ENCODE data around the gene CSN3. TPM values are rescaled to one million over a fixed set of nuclear protein-coding genes. Genes with fewer than 3 reads are reported as not detected.
"Not testable (repeated sequence)": the region's sequence is repeated elsewhere in the genome, so short reads cannot be mapped to it uniquely, and the experiment has no call there.

The CSN3 gene
- total and polyA plus RNA-seq, 12 donors, result not detected

- no peaks in the 10 kb centered on the region for H3K27me3 ChIP-seq
- intact Hi-C loops (cut with DNase I), result no loop called here
- H3K9me3 ChIP-seq (replicated peaks in 1 of 3), result no peaks in the 10 kb centered on the region
- no peaks in the 10 kb centered on the region for H3K4me1 ChIP-seq (replicated peaks in 1 of 2)
- DNase-seq, result no peak
- TF ChIP-seq CTCF (IDR thresholded peaks at IDR 0.05) (no peak), POLR2A (IDR thresholded peaks at IDR 0.05) (no peak)
- 57 to 68% (median 60%) methylated on average over 1 of the region's 1 CpG for WGBS, 4 donors
- H3K27ac ChIP-seq, result no peak overlapping the region
- H3K36me3 ChIP-seq (replicated peaks in 1 of 2), result no peaks in the 10 kb centered on the region
- H3K4me3 ChIP-seq, result no peak overlapping the region
These were observed 38.8 kb upstream of the CSN3 start for GRCh38 chr4:70203601-70204000.

- H3K4me1 ChIP-seq (replicated peaks in 1 of 2); H3K9me3 ChIP-seq (replicated peaks in 1 of 3); H3K4me3 ChIP-seq; H3K27me3 ChIP-seq; intact Hi-C loops (cut with DNase I); H3K27ac ChIP-seq; DNase-seq; H3K36me3 ChIP-seq (replicated peaks in 1 of 2): not testable (repeated sequence)
- 62 to 71% (median 67%) methylated on average over 1 to 4 of the region's 4 CpGs for WGBS, 4 donors
These were observed 29.6 kb upstream of the CSN3 start for GRCh38 chr4:70212752-70213151.

- intact Hi-C loops (cut with DNase I); H3K4me1 ChIP-seq (replicated peaks in 1 of 2); H3K27ac ChIP-seq; H3K4me3 ChIP-seq; DNase-seq; H3K9me3 ChIP-seq (replicated peaks in 1 of 3); H3K36me3 ChIP-seq (replicated peaks in 1 of 2); H3K27me3 ChIP-seq: not testable (repeated sequence)
These were observed 26.3 kb upstream of the CSN3 start for GRCh38 chr4:70216109-70216508.

- DNase-seq; H3K9me3 ChIP-seq (replicated peaks in 1 of 3); H3K27me3 ChIP-seq; intact Hi-C loops (cut with DNase I); H3K4me1 ChIP-seq (replicated peaks in 1 of 2); H3K27ac ChIP-seq; H3K36me3 ChIP-seq (replicated peaks in 1 of 2); H3K4me3 ChIP-seq: not testable (repeated sequence)
- WGBS, 4 donors, result 88 to 92% (median 91%) methylated on average over 1 of the region's 1 CpG
These were observed 25.8 kb upstream of the CSN3 start for GRCh38 chr4:70216550-70216949.

- H3K9me3 ChIP-seq (replicated peaks in 1 of 3); H3K4me1 ChIP-seq (replicated peaks in 1 of 2); H3K36me3 ChIP-seq (replicated peaks in 1 of 2); H3K27ac ChIP-seq; H3K27me3 ChIP-seq; intact Hi-C loops (cut with DNase I); DNase-seq; H3K4me3 ChIP-seq: not testable (repeated sequence)
- WGBS, 4 donors, result 85 to 91% (median 90%) methylated on average over 3 of the region's 3 CpGs
These were observed 21.0 kb upstream of the CSN3 start for GRCh38 chr4:70221389-70221788.

GRCh38 chr4:70221818-70222217, 20.6 kb upstream of the CSN3 start:
- H3K36me3 ChIP-seq (replicated peaks in 1 of 2); H3K27me3 ChIP-seq; DNase-seq; H3K4me3 ChIP-seq; H3K4me1 ChIP-seq (replicated peaks in 1 of 2); intact Hi-C loops (cut with DNase I); H3K9me3 ChIP-seq (replicated peaks in 1 of 3); H3K27ac ChIP-seq: not testable (repeated sequence)

- no peak for DNase-seq
- no peak within 1 kb of the TSS for H3K4me3 ChIP-seq
- H3K27me3 ChIP-seq, result no peaks in the 10 kb centered on the region
- TF ChIP-seq CTCF (IDR thresholded peaks at IDR 0.05), result no peak
- TF ChIP-seq POLR2A (IDR thresholded peaks at IDR 0.05), result no peak
- H3K4me1 ChIP-seq (replicated peaks in 1 of 2), result no peaks in the 10 kb centered on the region
- no peaks in the 10 kb centered on the region for H3K9me3 ChIP-seq (replicated peaks in 1 of 3)
- no peaks in the 10 kb centered on the region for H3K36me3 ChIP-seq (replicated peaks in 1 of 2)
- no peak within 1 kb of the TSS for H3K27ac ChIP-seq
- intact Hi-C loops (cut with DNase I), result no loop called here
- 64 to 84% (median 67%) methylated on average over 2 of the region's 2 CpGs for WGBS, 4 donors
These were observed 16.6 kb upstream of the CSN3 start, which contains the start of gene FDCSP for GRCh38 chr4:70225824-70226223. Gene FDCSP, plus strand, starts transcription at chr4:70226124. Its CDS starts 5,071 bp downstream, at chr4:70231195.

All from adrenal gland (tissue), 12 donors.